GM12891 (cell line): Measurements from ENCODE around the gene TGFBR2.

Experiments used
- DNase-seq: peaks from one replicate; pipeline ENCODE4 v3.0.0; 2011; ENCODE audit warnings: low spot score; ENCODE audit not compliant: insufficient read length
- FAIRE-seq: peaks from 2 replicates; lab custom pipeline; 2011; peaks lifted over from hg19 to GRCh38; lab: Jason Lieb, UNC
- PAX5 ChIP-seq: IDR thresholded peaks from 2 replicates; pipeline ENCODE4 v1.6.1; 2011; ENCODE audit warnings: low read length, moderate library complexity, mild to moderate bottlenecking; ENCODE audit not compliant: insufficient read depth, severe bottlenecking
- POLR2A ChIP-seq: IDR thresholded peaks from 2 replicates; pipeline ENCODE4 v1.6.1; 2011; ENCODE audit warnings: low read depth, low read length, control low read depth
- POLR2AphosphoS5 ChIP-seq: IDR thresholded peaks from 2 replicates; pipeline ENCODE4 v1.6.1; 2011; ENCODE audit warnings: low read depth, low read length, control low read depth
- POU2F2 ChIP-seq: IDR thresholded peaks from 2 replicates; pipeline ENCODE4 v1.6.1; 2011; ENCODE audit warnings: low read depth, mild to moderate bottlenecking, control low read depth, low read length, moderate library complexity
- SPI1 ChIP-seq: IDR thresholded peaks from 2 replicates; pipeline ENCODE4 v1.6.1; 2011; ENCODE audit warnings: low read depth, low read length, control low read depth
- TAF1 ChIP-seq: IDR thresholded peaks from 2 replicates; pipeline ENCODE4 v1.6.1; 2011; ENCODE audit warnings: low read depth, low read length, control low read depth

TGFBR2 gene

DNA sequence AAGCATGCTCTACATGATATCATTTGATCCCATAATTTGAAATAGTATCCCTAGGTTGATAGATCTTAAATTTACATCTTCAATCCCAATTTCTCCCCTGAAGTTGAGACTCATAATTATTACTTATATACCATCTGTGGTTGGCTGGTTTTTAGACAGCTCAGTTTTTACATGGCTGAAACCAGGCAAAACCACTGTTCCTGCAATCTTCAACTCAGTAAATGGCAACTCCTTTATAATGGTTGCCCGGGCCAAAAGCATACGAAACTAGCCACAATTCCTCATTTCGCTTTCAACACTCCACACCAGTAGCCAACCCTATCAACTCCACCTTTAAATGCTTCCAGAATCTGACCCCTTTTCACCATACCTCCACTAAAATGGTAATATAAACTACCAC is 118.5 kb downstream of the TGFBR2 start:
- FAIRE-seq, result no peak

GRCh38 chr3:30728143-30728542 is 121.7 kb downstream of the TGFBR2 start:
- TF ChIP-seq TAF1 (no peak), POLR2AphosphoS5 (no peak), POU2F2 (no peak), PAX5 (no peak), POLR2A (no peak), SPI1 (no peak)
- no peak for DNase-seq
- FAIRE-seq, result no peak

More for the DNA sequence above, 118.5 kb downstream of the TGFBR2 start:
- TF ChIP-seq PAX5, result no peak
- no peak for TF ChIP-seq POLR2A
- TF ChIP-seq TAF1, result no peak
- TF ChIP-seq SPI1, result no peak
- TF ChIP-seq POU2F2, result no peak
- TF ChIP-seq POLR2AphosphoS5, result no peak
- DNase-seq, result no peak

DNA sequence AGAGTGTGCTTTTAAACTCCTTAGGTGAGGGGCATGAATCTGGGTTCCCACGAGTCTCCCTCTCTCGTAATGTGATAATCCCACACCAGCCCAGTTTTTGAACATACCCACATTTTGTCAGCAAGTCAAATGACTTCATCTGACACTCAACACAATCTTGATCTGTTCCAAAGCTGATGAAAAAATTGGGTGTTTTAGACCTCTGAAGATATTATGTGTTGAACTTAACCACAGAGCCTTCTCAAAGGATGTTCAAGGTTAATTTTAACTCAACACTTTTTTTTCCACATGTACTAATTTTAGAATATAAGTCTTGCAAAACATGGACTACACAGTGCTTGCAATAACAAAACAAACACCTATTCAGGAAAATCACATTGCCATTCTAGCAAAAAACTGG is 123.1 kb downstream of the TGFBR2 start:
- FAIRE-seq, result no peak
- no peak for TF ChIP-seq POU2F2
- TF ChIP-seq POLR2A, result no peak
- no peak for TF ChIP-seq PAX5
- TF ChIP-seq TAF1, result no peak
- TF ChIP-seq SPI1, result no peak
- no peak for TF ChIP-seq POLR2AphosphoS5
- DNase-seq, result no peak

DNA sequence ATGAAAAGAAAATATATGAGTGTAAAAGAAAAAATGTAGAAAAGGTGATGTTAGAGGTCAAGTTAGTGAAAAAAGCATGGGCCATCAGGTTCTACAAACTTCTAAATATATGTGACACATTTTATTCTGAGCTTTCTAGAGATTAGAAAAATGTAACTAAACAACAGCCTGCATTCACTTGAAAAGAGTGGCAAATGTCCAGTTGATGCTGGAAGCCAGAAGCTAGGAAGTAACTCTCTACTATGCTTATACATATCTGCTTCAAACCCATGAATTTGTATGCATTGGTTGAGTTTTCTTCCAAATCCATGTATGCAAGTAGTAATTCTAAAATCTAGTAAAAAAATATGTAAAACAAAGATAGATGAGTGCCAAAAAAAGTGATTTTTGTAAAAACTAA is 123.5 kb downstream of the TGFBR2 start:
- no peak for DNase-seq
- no peak for FAIRE-seq
- TF ChIP-seq TAF1 (no peak), POLR2AphosphoS5 (no peak), POLR2A (no peak), PAX5 (no peak), POU2F2 (no peak), SPI1 (no peak)

DNA sequence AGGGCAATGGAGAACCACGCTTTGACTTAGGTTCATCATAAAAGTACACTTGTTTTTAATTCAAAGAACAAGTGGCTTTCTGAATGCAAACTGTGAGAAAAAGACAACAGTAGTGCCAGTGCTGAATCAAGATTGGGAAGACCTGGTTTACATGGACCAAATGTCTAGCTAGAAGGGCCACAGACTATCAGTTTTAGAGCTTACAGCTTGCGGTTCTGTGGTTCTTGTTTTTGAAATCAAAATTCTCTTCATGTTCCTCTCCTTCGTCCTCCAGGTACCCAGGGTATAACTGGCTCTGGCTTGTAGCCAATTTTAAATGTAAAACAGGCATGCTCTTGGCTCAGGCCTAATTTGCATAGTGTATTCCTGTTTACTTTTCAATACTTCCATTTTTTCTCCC is 124.6 kb downstream of the TGFBR2 start:
- no peak for FAIRE-seq
- DNase-seq, result no peak
- TF ChIP-seq POLR2A, result no peak
- TF ChIP-seq PAX5, result no peak
- TF ChIP-seq TAF1, result no peak
- TF ChIP-seq POU2F2, result no peak
- TF ChIP-seq POLR2AphosphoS5, result no peak
- no peak for TF ChIP-seq SPI1

DNA sequence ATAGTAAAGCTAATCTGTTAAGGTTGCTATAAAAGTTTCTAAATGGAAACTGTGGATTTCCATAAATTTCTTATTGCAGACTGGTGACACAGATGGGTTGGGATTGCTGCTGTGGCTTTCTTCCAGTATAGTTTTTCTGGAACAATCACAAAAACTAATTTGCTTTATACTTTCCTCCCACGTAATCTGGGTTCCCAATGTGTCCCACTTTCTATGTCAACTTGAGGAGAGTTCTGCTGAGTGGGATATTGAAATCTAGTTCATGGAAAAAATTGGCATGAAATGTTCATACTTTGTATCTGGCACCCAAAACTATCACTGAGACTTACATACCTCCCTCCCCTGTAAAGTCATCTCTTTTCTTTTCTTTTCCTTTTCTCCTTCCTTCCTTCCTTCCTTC is 126.8 kb downstream of the TGFBR2 start:
- DNase-seq (no peak), FAIRE-seq (no peak)
- TF ChIP-seq POLR2A (no peak), TAF1 (no peak), POU2F2 (no peak), SPI1 (no peak), POLR2AphosphoS5 (no peak), PAX5 (no peak)

DNA sequence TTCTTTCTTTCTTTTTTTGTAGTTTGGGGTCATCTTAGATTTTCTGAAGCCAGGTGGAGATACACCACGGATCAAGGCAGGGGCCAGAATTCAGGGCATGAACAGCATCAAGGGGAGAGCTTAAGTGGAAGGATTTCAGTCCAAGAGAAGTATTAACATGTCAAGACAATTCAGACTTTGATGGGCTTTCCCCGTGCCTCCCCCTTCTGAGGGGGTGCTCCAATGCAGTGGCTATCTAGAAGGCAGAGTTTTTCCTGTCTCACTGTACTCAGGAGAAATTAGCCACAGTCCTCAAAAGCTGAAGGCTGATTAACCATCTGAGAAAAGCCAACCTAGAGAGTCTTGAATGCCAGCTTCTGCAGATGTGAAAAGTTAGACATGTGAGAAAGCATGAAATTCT is 127.3 kb downstream of the TGFBR2 start:
- no peak for FAIRE-seq
- TF ChIP-seq TAF1 (no peak), POU2F2 (no peak), POLR2A (no peak), PAX5 (no peak), POLR2AphosphoS5 (no peak), SPI1 (no peak)
- DNase-seq, result no peak

DNA sequence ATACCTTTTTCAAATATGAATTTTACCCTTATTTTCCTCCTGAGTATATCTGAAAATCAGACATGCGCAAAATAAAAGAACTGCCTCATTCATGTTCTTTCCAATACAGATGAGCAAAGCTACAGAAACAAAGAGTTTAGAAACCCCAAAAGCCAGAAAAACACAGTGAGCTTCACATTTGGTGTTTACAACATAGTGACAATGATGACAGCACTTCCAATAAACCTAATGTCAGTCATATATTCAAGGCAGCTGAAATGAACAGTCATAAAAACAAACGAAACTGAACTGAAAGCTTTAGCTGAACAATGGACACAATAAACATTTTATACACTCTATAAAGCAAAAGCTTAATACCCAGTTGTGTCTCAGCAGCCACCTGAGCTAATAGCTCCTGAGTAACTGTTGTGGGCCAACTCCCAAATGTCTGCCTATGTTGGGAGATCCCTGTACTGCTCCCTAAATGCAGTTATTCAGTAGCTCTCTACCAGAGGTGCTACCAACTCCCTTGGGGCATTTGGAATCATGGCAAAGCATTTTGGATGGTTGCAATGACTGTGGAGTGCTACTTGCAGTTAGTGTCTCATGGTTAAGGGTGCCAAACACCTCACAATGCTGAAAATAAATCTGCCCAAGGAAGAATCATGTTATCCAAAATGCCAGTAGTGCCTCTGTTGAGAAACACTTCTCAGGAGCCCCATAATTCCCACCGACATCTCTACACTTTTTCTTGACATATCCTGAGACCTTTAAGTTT is 131.5 kb downstream of the TGFBR2 start:
- FAIRE-seq, result no peak
- DNase-seq, result no peak
- TF ChIP-seq POLR2AphosphoS5 (no peak), POLR2A (no peak), PAX5 (no peak), TAF1 (no peak), POU2F2 (no peak), SPI1 (no peak)

- DNase-seq, result no peak
- TF ChIP-seq POLR2A (no peak), SPI1 (no peak), POU2F2 (no peak), PAX5 (no peak), POLR2AphosphoS5 (no peak), TAF1 (no peak)
- FAIRE-seq, result no peak
These were observed 132.2 kb downstream of the TGFBR2 start for GRCh38 chr3:30738605-30739004.
